SK-N-MC (cell line): ENCODE results near the gene SLC6A13.

Source experiments
- EZH2 ChIP-seq: fragments of 200-600 bp; sonication (generic); IDR thresholded peaks from one replicate; pipeline ENCODE4 v1.6.1; 2017; ENCODE audit warnings: antibody characterized with exemption
- POLR2AphosphoS5 ChIP-seq: IDR thresholded peaks from 2 replicates; pipeline ENCODE4 v1.6.1; 2012; ENCODE audit warnings: mild to moderate bottlenecking, low read depth, low read length, borderline replicate concordance

DNA sequence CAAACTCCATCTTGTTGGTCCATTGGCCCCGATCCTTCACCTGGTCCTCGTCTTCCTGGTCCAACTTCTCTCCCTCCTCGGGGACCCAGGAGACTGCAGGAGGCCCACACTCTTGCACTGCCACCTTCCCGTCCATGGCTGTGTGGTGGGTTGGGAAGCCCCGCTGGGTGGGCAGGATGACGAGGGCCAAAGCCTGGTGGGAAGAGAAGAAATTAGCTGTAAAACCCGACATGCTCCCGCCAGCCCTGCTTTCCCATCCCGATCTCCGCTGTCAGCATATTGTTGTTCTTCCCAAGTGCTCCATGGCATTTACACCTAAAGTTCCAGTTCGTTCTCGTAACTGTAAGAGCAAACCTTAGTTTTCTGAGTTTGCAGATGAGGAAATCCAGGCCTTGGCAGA is 52.8 kb downstream of the SLC6A13 start:
- TF ChIP-seq EZH2: no peak
- TF ChIP-seq POLR2AphosphoS5: no peak
